NOMO-1 treated with DMSO at 0.1 percent for 48 hours (cell line): Measurements from ENCODE around the gene PDE11A.
"Not testable (repeated sequence)": the region's sequence is repeated elsewhere in the genome, so short reads cannot be mapped to it uniquely, and the experiment has no call there.

Experiments used
- DNase-seq: peaks from one replicate; lab custom pipeline; 2025; ENCODE audit not compliant: unreplicated experiment; lab: John Stamatoyannopoulos, UW

Gene PDE11A

GRCh38 chr2:177886824-177887223 is 185.8 kb downstream of the PDE11A start:
- no peak for DNase-seq

- DNase-seq: no peak
Observed at GRCh38 chr2:177885828-177886466, 186.6 kb downstream of the PDE11A start.

GRCh38 chr2:177883177-177883576 is 189.4 kb downstream of the PDE11A start:
- no peak for DNase-seq

GRCh38 chr2:177882501-177882900 is 190.1 kb downstream of the PDE11A start:
- DNase-seq: no peak

GRCh38 chr2:177881921-177882320 is 190.7 kb downstream of the PDE11A start:
- DNase-seq: no peak

- DNase-seq: no peak
Observed at GRCh38 chr2:177881008-177881747, 191.4 kb downstream of the PDE11A start.

GRCh38 chr2:177880285-177880684 is 192.3 kb downstream of the PDE11A start:
- no peak for DNase-seq

GRCh38 chr2:177876950-177877349 is 195.6 kb downstream of the PDE11A start:
- no peak for DNase-seq

GRCh38 chr2:177874686-177875085 is 197.9 kb downstream of the PDE11A start:
- DNase-seq: no peak

GRCh38 chr2:177873915-177874314 is 198.7 kb downstream of the PDE11A start:
- DNase-seq: no peak

- DNase-seq: no peak
Observed at GRCh38 chr2:177872286-177872685, 200.3 kb downstream of the PDE11A start.

- no peak for DNase-seq
Observed at GRCh38 chr2:177869912-177870311, 202.7 kb downstream of the PDE11A start.

- no peak for DNase-seq
Observed at GRCh38 chr2:177869209-177869608, 203.4 kb downstream of the PDE11A start.

- no peak for DNase-seq
Observed at GRCh38 chr2:177868806-177869205, 203.8 kb downstream of the PDE11A start.

GRCh38 chr2:177857538-177857937 is 215.0 kb downstream of the PDE11A start:
- no peak for DNase-seq

GRCh38 chr2:177852389-177852788 is 220.2 kb downstream of the PDE11A start:
- no peak for DNase-seq

GRCh38 chr2:177843188-177843587 is 229.4 kb downstream of the PDE11A start:
- no peak for DNase-seq

GRCh38 chr2:177842243-177842642 is 230.3 kb downstream of the PDE11A start:
- no peak for DNase-seq

- DNase-seq: not testable (repeated sequence)
Observed at GRCh38 chr2:177835418-177836204, 237.0 kb downstream of the PDE11A start.

- no peak for DNase-seq
Observed at GRCh38 chr2:177832611-177833433, 239.8 kb downstream of the PDE11A start.

- no peak for DNase-seq
Observed at GRCh38 chr2:177830881-177831386, 241.6 kb downstream of the PDE11A start.
